Suprapubic skin (tissue), 3 donors: ENCODE data around the gene ZIC3.

ENCODE experiments used
- CTCF ChIP-seq, 2 donors: fragments of 200-600 bp in 1 of 2; fragments of 450-650 bp in 1 of 2; sonication (generic) in 1 of 2; IDR thresholded peaks; one replicate each; pipeline ENCODE4 v1.5.1; 2016 to 2019; ENCODE audit warnings: antibody characterized with exemption in 2 of 2, mild to moderate bottlenecking in 1 of 2, moderate library complexity in 1 of 2
- POLR2AphosphoS5 ChIP-seq, 3 donors: sonication (generic); formaldehyde crosslinking; IDR thresholded peaks; one replicate each; pipeline ENCODE4 v1.6.1; 2017; ENCODE audit warnings: antibody characterized with exemption in 3 of 3

DNA sequence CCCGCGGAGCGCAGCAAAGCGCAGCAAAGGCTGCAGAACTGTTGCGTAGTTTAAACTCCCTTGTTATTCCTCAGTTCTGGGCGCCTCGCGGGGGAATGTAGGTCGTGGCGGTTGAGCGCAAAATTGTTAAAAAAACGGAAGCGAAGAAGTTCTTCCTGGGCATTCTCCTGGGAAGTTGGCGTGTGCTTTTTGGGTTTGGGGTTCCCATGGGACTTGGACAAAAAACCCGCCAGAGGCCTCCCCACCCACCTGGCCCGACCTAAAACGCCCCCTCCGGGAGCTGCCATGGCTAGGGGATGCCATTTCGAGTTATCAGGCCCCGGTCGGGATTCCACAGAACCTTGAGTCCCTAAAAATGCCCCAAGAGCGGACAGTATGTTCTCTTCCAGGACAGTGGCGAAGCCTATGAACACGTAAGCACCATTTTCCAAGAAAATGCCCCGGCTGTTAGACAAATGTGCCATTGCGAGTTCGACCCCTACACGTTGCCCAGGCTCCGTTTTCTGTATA lies 8.9 kb downstream of the ZIC3 start:
- TF ChIP-seq CTCF (IDR thresholded peaks at IDR 0.05) (no peak), POLR2AphosphoS5 (IDR thresholded peaks at IDR 0.05) (no peak)
